Myocyte (in vitro differentiated cells): ENCODE results near the gene CTNND2. TPM values are rescaled to one million over a fixed set of nuclear protein-coding genes. Genes with fewer than 3 reads are reported as not detected.
A peak's percentile ranks its signal among the peaks of the same experiment; 100 is the strongest.
"Not testable (repeated sequence)": the region's sequence is repeated elsewhere in the genome, so short reads cannot be mapped to it uniquely, and the experiment has no call there.

Experiments used
- DNase-seq: peaks from one replicate; pipeline ENCODE4 v3.0.0-alpha.2; 2012; ENCODE audit warnings: low read depth
- total RNA-seq: library from RNA; depleted of rRNA; stranded (reverse); fragments of >200 nt; gene quantifications from 2 replicates; pipeline ENCODE4 v1.2.3, GENCODE V29; 2014

Gene CTNND2
- total RNA-seq, 1 donor from 2014 or later = 0.05 TPM

- no peak for DNase-seq
These were observed 222.4 kb downstream of the CTNND2 start for GRCh38 chr5:11681796-11682195.

DNA sequence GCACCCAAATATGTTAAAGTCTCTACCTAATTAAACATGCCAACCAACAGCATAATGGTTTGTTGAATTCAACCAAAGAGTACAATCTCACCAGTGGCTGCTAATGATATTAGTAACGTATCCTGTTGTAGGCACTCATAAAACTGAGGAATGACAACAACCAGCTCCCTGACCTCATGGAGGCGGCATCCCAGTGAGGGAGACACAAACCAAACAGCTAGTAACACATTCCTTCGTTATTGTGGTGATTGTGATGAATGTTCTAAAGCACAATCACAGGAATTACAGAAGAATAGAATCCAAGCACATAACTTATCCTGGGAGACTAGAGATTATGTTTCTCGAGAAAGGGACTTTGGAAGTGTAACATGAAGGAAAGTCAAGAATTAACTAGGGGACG lies 224.6 kb downstream of the CTNND2 start:
- DNase-seq = no peak

- no peak for DNase-seq
These were observed 229.1 kb downstream of the CTNND2 start for GRCh38 chr5:11675184-11675583.

DNA sequence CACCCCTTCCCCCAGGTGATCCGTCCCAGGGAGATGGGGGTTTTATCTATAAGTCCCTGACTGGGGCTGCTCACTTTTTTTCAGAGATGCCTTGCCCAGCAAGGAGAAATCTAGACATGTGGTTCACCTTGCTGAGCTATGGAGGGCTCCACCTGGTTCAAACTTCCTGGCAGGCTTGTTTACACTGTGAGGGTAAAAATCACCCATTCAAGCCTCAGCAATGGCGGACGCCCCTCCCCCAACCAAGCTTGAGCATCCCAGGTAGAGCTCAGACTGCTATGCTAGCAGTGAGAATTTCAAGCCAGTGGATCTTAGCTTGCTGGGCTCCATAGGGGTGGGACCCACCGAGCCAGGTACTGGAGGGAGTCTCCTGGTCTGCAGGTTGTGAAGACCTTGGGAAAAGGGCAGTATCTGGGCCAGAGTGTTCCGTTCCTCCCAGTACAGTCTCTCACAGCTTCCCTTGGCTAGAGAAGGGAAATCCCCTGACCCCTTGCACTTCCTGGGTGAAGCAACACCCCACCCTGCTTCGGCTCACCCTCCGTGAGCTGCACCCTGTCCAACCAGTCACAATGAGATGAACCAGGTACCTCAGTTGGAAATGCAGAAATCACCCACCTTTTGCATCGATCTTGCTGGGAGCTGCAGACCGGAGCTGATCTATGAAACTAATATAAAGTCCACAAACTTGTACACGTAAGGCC lies 231.7 kb downstream of the CTNND2 start:
- DNase-seq = no peak

DNA sequence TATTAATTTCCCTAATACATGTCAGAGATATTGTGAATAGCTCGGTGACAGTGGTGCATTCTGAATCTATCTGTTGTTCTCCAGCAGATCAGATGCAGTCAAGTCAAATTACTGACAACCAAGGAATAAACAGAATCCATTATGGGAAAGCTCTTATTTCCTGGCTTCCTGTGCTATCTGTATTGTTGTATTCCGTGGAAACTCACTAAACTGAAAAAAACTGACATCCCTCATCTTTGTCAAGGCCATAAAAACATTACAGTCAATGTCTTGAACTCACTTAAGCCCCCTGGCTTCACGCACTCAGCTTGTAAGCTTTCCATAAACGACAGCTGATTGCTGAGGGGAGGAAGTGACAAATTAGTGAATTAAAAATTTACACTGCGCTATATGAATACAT lies 245.9 kb downstream of the CTNND2 start:
- DNase-seq = no peak

GRCh38 chr5:11656916-11657315 lies 247.3 kb downstream of the CTNND2 start:
- DNase-seq = no peak

DNA sequence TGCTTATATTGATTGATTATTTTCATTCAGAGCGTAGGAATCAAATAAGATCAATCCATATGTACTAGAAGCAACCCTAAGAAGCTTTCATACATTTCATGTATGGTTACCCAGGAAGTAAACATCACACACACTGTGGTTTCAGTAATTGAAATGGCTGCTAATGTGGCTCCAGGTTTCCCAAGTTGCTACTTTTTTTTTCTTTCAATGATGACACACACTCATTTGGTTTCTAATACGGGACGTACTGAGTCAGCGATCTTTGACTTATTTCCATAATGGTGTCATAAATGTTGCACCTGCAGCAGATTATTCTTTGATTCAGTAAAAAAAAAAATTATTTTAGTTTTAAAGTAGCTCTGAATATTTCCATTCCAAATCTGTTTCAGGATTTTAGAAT lies 248.6 kb downstream of the CTNND2 start:
- DNase-seq = no peak

GRCh38 chr5:11650936-11651335 lies 253.3 kb downstream of the CTNND2 start:
- DNase-seq = no peak

DNA sequence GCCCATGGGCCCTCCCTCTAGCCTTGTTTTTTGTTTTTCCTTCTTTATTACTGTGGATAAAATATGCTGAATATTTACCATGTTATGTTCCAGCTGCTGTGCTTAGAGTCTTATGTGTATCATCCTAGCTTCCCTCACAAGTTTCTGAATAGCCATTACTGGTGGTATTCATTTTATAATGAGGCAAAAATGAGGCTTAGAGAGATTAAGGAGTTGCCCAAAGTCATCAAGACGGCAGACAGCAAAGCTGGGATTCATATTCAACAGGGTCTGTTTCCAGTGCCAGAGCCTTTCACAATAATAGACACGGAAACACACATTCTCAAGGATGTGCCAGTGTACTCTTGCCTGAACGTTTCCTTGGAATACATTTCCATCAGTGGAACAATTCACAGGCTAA lies 258.1 kb downstream of the CTNND2 start:
- no peak for DNase-seq

- no peak for DNase-seq
These were observed 261.8 kb downstream of the CTNND2 start for GRCh38 chr5:11642438-11642837.

- DNase-seq = no peak
These were observed 263.9 kb downstream of the CTNND2 start for GRCh38 chr5:11640158-11640873.

DNA sequence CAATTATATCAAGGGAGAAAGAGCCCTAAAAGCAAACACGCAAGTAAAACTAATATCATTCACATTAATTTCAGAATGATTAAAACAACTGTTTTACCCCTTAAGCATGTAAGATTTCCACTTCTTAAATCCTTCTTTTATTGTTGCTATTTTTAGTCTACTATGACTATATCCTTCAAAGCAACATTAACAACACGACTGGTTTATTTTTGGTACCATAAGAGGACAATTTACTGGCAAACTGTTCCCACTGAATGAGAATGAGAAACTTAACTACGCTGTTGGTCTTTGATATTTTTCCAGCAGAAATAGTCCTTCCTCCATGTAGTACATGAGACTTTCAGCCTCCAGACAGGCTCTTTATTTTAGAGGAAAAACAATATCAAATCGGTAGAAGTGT lies 281.5 kb downstream of the CTNND2 start:
- DNase-seq = no peak

GRCh38 chr5:11620172-11620571 lies 284.1 kb downstream of the CTNND2 start:
- DNase-seq = no peak

DNA sequence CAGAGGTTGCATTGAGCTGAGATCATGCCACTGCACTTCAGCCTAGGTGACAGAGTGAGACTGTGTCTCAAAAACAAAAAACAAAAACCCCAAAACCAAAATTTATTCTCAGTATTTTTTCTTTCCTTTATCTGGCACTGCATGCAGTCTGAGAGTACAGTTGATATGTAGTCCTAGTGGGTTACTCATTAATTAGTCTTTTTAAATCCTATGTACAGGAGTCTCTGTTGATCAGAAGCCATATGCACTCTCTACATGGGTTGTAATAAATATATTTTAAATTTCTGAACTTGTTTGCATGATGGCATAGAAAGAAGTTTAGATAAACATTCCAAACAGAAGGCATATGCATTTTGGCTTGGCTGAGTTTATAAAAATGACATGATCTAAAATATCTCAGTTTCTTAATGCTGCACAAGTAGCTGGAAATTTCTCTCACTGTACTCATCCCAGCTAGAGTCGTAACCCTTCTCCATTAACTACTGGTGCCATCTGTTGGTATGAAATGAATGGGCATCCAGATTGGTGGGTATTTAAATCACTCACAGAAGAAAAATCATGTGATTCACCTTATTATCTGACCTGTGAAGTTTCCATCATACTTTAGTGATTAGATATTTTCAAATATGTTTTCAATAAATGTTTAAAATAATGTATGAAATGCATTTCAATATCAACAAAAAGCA lies 284.8 kb downstream of the CTNND2 start:
- DNase-seq = peak; percentile 9

DNA sequence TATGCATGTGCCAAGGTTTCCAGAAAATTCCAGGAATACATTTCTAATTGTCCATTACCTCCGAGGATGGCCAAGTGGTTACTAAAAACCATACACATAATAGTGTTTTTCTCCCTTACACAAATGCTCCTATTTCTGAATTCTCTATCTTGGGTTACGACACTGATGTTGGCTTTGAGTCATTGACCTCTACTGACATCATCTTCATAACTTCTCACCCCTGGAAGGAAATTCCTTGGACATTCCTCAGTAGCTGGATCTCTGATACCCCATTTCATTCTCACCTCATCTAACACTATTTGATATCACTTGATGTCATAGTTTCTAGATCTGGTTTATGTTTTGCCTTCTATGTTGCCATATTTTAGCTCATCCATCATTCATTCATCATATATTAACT lies 287.2 kb downstream of the CTNND2 start:
- no peak for DNase-seq

GRCh38 chr5:11616624-11617023 lies 287.6 kb downstream of the CTNND2 start:
- not testable (repeated sequence) for DNase-seq

- DNase-seq = no peak
These were observed 293.2 kb downstream of the CTNND2 start for GRCh38 chr5:11611011-11611410.

DNA sequence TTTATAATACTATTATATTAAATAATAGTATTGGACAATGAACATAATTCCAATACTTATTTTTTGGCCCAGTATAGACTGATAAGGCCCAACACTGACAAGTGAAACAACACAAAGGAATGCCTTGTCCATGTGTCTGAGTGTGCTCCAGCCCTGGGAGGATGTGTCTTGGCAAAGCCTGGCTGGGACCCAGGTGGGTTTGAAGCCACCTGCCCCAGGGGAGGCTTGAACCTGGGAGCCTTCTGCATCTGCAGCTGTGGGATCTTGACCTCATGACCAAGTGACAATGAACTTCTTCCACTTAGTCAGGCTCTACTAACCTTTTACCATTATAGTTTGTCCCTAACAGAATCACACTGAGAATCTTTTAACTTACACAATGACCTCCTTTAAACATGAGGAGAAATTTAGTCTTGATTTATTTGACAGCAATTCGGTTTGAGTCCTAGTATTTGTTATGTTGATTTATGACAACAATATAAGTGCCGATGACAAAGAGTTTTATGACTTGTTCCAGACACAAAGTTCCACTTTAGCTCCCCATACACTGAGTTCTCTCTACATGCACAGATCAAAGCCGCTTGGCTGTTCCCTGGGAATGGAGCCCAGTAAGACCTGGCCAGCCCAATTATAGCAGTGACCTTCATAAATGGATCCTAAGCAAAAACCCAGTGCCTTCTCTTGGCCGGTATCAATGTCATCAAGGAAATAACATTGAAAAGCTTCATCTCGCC lies 294.5 kb downstream of the CTNND2 start:
- no peak for DNase-seq

- no peak for DNase-seq
These were observed 295.7 kb downstream of the CTNND2 start for GRCh38 chr5:11608530-11608929.

DNA sequence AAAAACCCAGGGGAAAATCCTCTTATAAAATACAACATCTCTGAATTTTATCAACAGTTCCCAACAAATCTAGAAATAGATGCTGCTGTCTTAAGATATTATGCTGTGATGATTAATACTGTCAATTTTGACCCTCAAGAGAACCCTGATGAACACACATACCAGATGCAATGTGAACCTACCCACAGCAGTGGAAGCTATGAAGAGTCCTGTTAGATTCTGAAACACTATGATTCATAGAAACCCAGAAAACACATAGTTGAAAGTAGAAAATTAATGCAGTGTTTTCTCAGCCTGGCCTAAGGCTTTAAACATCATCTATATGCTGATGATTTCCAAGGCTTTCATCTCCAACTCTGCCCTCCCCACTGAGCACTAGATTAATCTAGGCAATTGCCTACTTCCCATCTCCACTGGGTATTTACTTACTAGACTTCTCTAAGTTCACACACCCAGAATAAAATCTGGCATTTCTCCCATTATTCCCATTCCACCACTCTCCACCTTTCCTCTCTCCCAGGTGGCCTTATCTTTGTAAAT lies 296.2 kb downstream of the CTNND2 start:
- DNase-seq = no peak

DNA sequence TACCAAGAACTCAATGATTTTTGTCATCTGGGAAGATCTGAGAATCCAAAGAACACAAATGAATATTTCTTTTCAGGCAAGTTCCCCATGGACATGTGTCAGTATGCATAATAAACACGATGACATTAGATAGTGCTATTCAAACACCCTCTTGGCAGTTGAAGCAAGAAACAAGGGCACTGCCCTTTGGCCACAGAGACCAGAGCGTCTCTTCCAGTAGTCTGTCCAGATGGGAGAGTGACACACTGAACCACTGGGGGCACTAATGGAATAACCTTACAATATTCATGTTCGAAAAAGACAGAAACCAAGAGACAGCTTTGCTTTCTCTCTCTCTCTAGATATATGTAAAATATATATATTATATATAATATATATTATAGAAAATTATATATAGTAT lies 301.9 kb downstream of the CTNND2 start:
- DNase-seq = no peak
